GM06990 (cell line): ENCODE data around the gene KCNK5.

Source experiments
- DNase-seq: peaks from one replicate; pipeline ENCODE4 v3.0.0-alpha.2; 2011; ENCODE audit not compliant: insufficient read length; ENCODE audit errors: extremely low read depth
- H3K27me3 ChIP-seq: replicated peaks from 2 replicates; pipeline ENCODE4 v1.6.0; 2011; ENCODE audit warnings: low read length; ENCODE audit not compliant: control insufficient read depth, insufficient read depth
- H3K36me3 ChIP-seq: 2 replicates; pipeline ENCODE4 v1.5.1; 2011; ENCODE audit warnings: low read length; ENCODE audit not compliant: control insufficient read depth, insufficient read depth
- H3K4me3 ChIP-seq: replicated peaks from 2 replicates; pipeline ENCODE4 v1.5.1; 2011; ENCODE audit warnings: low read depth, mild to moderate bottlenecking, control low read depth, low read length
- CTCF ChIP-seq: IDR thresholded peaks from 2 replicates; pipeline ENCODE4 v1.5.1; 2011; ENCODE audit warnings: low read length, control low read depth, mild to moderate bottlenecking, inconsistent platforms; ENCODE audit not compliant: insufficient read depth, poor library complexity, severe bottlenecking

KCNK5 gene

GRCh38 chr6:39140556-39141167, 88.6 kb downstream of the KCNK5 start:
- no peak for DNase-seq
- Histone ChIP-seq H3K4me3 (no peak overlapping the region), H3K36me3 (no peaks in the 10 kb centered on the region), H3K27me3 (no peaks in the 10 kb centered on the region; the same call in 1 of the 2 replicates)
- TF ChIP-seq CTCF, result no peak
